IMR-90 (cell line): ENCODE data around the gene TRIM2.

Experiments
- ELK1 ChIP-seq: fragments of 150-350 bp; IDR thresholded peaks from 2 replicates; pipeline ENCODE4 v1.6.1; 2016; ENCODE audit warnings: low read depth, mild to moderate bottlenecking, low read length, moderate library complexity, borderline replicate concordance
- POLR2A ChIP-seq: IDR thresholded peaks from 2 replicates; pipeline ENCODE4 v1.6.1; 2012; ENCODE audit warnings: mild to moderate bottlenecking, low read depth, low read length
- RCOR1 ChIP-seq: IDR thresholded peaks from 2 replicates; pipeline ENCODE4 v1.6.1; 2012; ENCODE audit warnings: mild to moderate bottlenecking, low read length, improper control_type of control experiment; ENCODE audit not compliant: insufficient replicate concordance
- TF ChIP-seq, protein P1 (sequence below): conservative IDR thresholded peaks from 2 replicates; pipeline ENCODE4 v1.5.1; 2012; ENCODE audit warnings: mild to moderate bottlenecking, low read depth, low read length, improper control_type of control experiment

DNA sequence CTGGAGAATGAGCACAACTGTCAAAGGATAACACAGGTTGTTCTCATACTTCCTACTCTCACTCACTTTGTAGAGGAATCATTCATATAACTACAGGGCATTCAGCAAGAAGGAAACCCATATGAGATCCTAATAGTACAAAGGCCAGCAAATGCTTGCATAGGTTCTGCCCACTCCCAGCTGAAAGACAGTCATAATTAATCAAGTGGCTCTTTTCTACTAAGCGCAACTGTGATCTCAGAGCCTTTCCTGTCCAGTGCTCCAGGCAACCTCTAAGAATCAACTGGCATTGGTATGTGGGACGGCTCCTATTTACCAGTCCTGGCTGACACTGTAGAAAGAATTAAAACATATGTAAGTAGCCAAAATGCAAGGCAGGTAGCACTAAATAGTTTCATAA is 121.3 kb downstream of the TRIM2 start:
- TF ChIP-seq, protein P1, sequence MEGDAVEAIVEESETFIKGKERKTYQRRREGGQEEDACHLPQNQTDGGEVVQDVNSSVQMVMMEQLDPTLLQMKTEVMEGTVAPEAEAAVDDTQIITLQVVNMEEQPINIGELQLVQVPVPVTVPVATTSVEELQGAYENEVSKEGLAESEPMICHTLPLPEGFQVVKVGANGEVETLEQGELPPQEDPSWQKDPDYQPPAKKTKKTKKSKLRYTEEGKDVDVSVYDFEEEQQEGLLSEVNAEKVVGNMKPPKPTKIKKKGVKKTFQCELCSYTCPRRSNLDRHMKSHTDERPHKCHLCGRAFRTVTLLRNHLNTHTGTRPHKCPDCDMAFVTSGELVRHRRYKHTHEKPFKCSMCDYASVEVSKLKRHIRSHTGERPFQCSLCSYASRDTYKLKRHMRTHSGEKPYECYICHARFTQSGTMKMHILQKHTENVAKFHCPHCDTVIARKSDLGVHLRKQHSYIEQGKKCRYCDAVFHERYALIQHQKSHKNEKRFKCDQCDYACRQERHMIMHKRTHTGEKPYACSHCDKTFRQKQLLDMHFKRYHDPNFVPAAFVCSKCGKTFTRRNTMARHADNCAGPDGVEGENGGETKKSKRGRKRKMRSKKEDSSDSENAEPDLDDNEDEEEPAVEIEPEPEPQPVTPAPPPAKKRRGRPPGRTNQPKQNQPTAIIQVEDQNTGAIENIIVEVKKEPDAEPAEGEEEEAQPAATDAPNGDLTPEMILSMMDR, result no peak
- TF ChIP-seq RCOR1 (no peak), POLR2A (no peak), ELK1 (no peak)
